K562 (cell line): Measurements from ENCODE around the gene CAMK1D. TPM values are rescaled to one million over a fixed set of nuclear protein-coding genes. Genes with fewer than 3 reads are reported as not detected.

ENCODE experiments used
- ATAC-seq: fragments of 200-7000 bp; cut with Tn5 transposase; 3 replicates; pipeline ENCODE4 v1.9.1; 2020; ENCODE audit warnings: moderate library complexity
- BruUV-seq: library from RNA; stranded (reverse); fragments of 400-500 nt; replicated peaks from 2 replicates; lab custom pipeline; 2021; lab: Mats Ljungman, UMichigan
- CTCF ChIA-PET: fragments of 300-600 bp; formaldehyde crosslinking; extraction: SDS; loops from one replicate; lab custom pipeline; 2021; ENCODE audit warnings: low intra/inter-chr PET ratio; lab: Yijun Ruan, JAX
- POLR2A ChIA-PET: fragments of 300-600, 350-650 bp; sonication (Branson Sonifier 250); formaldehyde crosslinking; extraction: SDS; loops from one replicate; lab custom pipeline; 2021; ENCODE audit warnings: antibody characterized with exemption, inconsistent platforms; lab: Yijun Ruan, JAX
- DNase-seq, 4 experiments: peaks; one replicate each; pipeline versions ENCODE4 v3.0.0 to v3.0.0-alpha.2; 2011 to 2018; ENCODE audit warnings: low spot score in 3 of 4, mixed read lengths in 3 of 4; ENCODE audit errors: extremely low read depth in 1 of 4
- FAIRE-seq: peaks from 2 replicates; lab custom pipeline; 2011; peaks lifted over from hg19 to GRCh38; lab: Jason Lieb, UNC
- H2AFZ ChIP-seq: 2 replicates; pipeline ENCODE4 v1.6.0; 2011; ENCODE audit warnings: low read depth, low read length, control low read depth, inconsistent platforms
- H3K27ac ChIP-seq: fragments of 200-600 bp; 3 replicates; pipeline ENCODE4 v1.8.0; 2011; ENCODE audit warnings: low read depth, mild to moderate bottlenecking, control low read depth, inconsistent platforms, low read length, moderate library complexity, mixed read lengths; ENCODE audit errors: extremely low read depth
- H3K27me3 ChIP-seq, 2 experiments: fragments of 300-600 bp in 1 of 2; 2 replicates in 1 of 2; 3 replicates in 1 of 2; pipeline versions ENCODE4 v1.6.0 to v1.8.0; 2011; ENCODE audit warnings: inconsistent platforms in 2 of 2, low read length in 2 of 2, mild to moderate bottlenecking in 1 of 2, mixed read lengths in 1 of 2, moderate library complexity in 1 of 2; ENCODE audit not compliant: control insufficient read depth in 2 of 2, insufficient read depth in 2 of 2
- H3K36me3 ChIP-seq: fragments of 300-600 bp; 3 replicates; pipeline ENCODE4 v1.8.0; 2011; ENCODE audit warnings: mild to moderate bottlenecking, low read length, inconsistent platforms; ENCODE audit not compliant: control insufficient read depth, insufficient read depth
- H3K4me1 ChIP-seq, 2 experiments: fragments of 200-600 bp in 1 of 2; replicated peaks in 1 of 2; 2 replicates in 1 of 2; 3 replicates in 1 of 2; pipeline versions ENCODE4 v1.5.1 to v1.8.0; 2011; ENCODE audit warnings: inconsistent platforms in 2 of 2, low read length in 2 of 2, mild to moderate bottlenecking in 1 of 2, mixed read lengths in 1 of 2, moderate library complexity in 1 of 2; ENCODE audit not compliant: control insufficient read depth in 2 of 2, insufficient read depth in 2 of 2
- H3K4me2 ChIP-seq: 2 replicates; pipeline ENCODE4 v1.6.1; 2011; ENCODE audit warnings: low read length, control low read depth, inconsistent platforms, mixed read lengths; ENCODE audit not compliant: insufficient read depth
- H3K4me3 ChIP-seq: fragments of 200-600 bp; sonication (generic), shearing (Covaris generic); 2 replicates; pipeline ENCODE4 v1.5.1; 2016; ENCODE audit warnings: control low read depth, inconsistent platforms
- H3K79me2 ChIP-seq: fragments of 200-600 bp; 3 replicates; pipeline ENCODE4 v1.8.0; 2011; ENCODE audit warnings: low read length, inconsistent platforms; ENCODE audit not compliant: control insufficient read depth, insufficient read depth
- H3K9ac ChIP-seq, 2 experiments: 2 replicates each; pipeline versions ENCODE4 v1.6.0 to v1.6.1; 2011; ENCODE audit warnings: low read depth in 2 of 2, low read length in 2 of 2, control low read depth in 1 of 2, inconsistent platforms in 1 of 2, mild to moderate bottlenecking in 1 of 2, mixed read lengths in 1 of 2; ENCODE audit not compliant: insufficient read depth in 1 of 2
- H3K9me1 ChIP-seq: one replicate; pipeline ENCODE4 v1.6.0; 2011; ENCODE audit warnings: inconsistent platforms, mild to moderate bottlenecking, low read length, moderate library complexity; ENCODE audit not compliant: control insufficient read depth, insufficient read depth
- H3K9me3 ChIP-seq: replicated peaks from 2 replicates; pipeline ENCODE4 v1.5.1; 2011; ENCODE audit warnings: low read depth, low read length, inconsistent platforms; ENCODE audit not compliant: control insufficient read depth, insufficient read depth
- H4K20me1 ChIP-seq: replicated peaks from 2 replicates; pipeline ENCODE4 v1.6.1; 2011; ENCODE audit warnings: low read length, inconsistent platforms, mixed read lengths; ENCODE audit not compliant: control insufficient read depth, insufficient read depth
- CSDE1 ChIP-seq, 2 experiments: fragments of 450-650 bp; IDR thresholded peaks; 2 replicates each; pipeline ENCODE4 v1.6.1; 2016; ENCODE audit warnings: mild to moderate bottlenecking in 1 of 2
- CUX1 ChIP-seq: fragments of 200-800 bp; sonication (Bioruptor generic); IDR thresholded peaks from 2 replicates; pipeline ENCODE4 v1.6.1; 2016; ENCODE audit warnings: missing genetic modification characterization, missing compliant biosample characterization
- TBP ChIP-seq: optimal IDR thresholded peaks from 2 replicates; pipeline ENCODE3; 2011; ENCODE audit warnings: low read depth, low read length, improper control_type of control experiment
- WGBS: fragments of 100-300 bp; shearing (Covaris generic); methylation state at CpG from one replicate; pipeline ENCODE4 v1.1.6; 2016; ENCODE audit warnings: low coverage, mixed read lengths; ENCODE audit not compliant: insufficient coverage; ENCODE audit errors: missing lambda C conversion rate; 5-methylcytosine and 5-hydroxymethylcytosine counted together
- in situ Hi-C: fragments of 300-500 bp; cut with MboI; formaldehyde crosslinking; loops from 4 replicates; pipeline ENCODE4 v1.15.0; 2018; ENCODE audit warnings: inconsistent platforms, mixed read lengths
- intact Hi-C: fragments of 100-400 bp; cut with micrococcal nuclease; formaldehyde crosslinking; loops from 2 replicates; pipeline ENCODE4 v1.14.2; 2022
- polyA plus RNA-seq, 8 experiments: library from polyadenylated mRNA; depleted of rRNA in 4 of 8; stranded (reverse) in 5 of 8; unstranded in 3 of 8; fragments of >200 nt; fragmentation: Nextera tagmentation in 2 of 8; fragmentation: Illumina TruSeq in 1 of 8; extraction: Ambion mirVana in 2 of 8; extraction: Trizol in 1 of 8; gene quantifications; 2 replicates each; pipeline versions ENCODE4 v1.2.1 to v1.2.3, GENCODE V29; 2011 to 2014; ENCODE audit warnings: inconsistent platforms in 1 of 8, missing spikeins in 1 of 8
- total RNA-seq, 7 experiments: library from RNA; depleted of rRNA in 6 of 7; stranded (reverse); fragments of >200 nt in 6 of 7; fragmentation: Illumina TruSeq in 2 of 7; extraction: Trizol in 2 of 7; gene quantifications; 2 replicates each; pipeline versions ENCODE4 v1.2.1 to v1.2.3, GENCODE V29; 2011 to 2021; ENCODE audit warnings: low replicate concordance in 1 of 7
- TF ChIP-seq, protein P1 (sequence below): fragments of 200-600 bp; sonication (generic); IDR thresholded peaks from one replicate; pipeline ENCODE4 v1.6.1; 2012; ENCODE audit warnings: mild to moderate bottlenecking, low read depth, low read length, inconsistent platforms

Gene CAMK1D
- total and polyA plus RNA-seq, 9 of the 15 experiments (the other 6 are each of a cell fraction or from before 2014, with no cell fraction given), result 0.12 to 0.24 (median 0.20) TPM; not detected in 5

DNA sequence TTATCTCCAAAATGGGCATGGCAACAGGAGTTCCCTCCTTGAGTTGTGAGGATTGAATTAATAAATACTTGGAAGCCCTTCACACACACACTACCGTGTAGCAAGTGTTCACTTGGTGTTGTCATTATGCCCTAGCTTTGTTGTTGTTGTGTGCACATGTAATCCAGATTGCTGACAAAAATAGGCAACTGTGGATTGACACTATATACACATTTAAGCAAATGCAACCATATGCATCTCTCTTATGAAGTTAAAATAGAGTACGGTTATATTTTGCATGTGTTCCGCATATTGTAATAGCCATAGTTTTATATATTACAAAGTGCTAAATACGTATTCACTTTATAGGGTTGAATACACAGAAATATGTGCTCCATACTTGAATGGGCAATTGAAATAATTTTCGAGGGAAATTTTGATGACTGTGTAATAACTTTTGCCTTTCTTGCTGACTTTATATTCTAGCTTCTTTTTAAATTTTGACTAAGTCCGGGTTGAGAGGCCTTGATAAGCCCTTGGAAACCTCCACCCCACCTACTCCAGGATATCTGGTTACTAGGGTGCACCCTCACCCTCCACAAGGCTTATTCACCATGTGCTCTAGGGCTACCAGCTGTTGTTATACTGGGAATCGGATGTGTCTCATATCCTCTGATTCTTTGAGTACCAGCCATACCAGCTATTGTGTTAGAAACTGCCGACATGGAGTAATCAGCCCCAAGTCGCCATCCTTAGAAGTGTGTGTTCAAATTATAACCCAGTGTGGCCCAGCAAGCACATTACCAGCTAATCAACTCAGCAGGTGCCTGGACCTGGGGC lies 265.0 kb downstream of the CAMK1D start:
- no peak overlapping the region for H3K4me3 ChIP-seq
- H3K9ac ChIP-seq, result no peak overlapping the region
- no peak overlapping the region for H2AFZ ChIP-seq
- intact Hi-C loops, result no loop called here
- no peaks in the 10 kb centered on the region for H4K20me1 ChIP-seq
- ChIA-PET CTCF (no interaction called here), POLR2A (interaction anchor here (0.6 to 0.7 kb wide), 2 partner anchors 33 to 256 kb away, joined by 3 to 4 read pairs; no protein-coding TSS in a partner anchor)
- under 1% methylated on average over 9 of the region's 9 CpGs for WGBS
- H3K4me2 ChIP-seq, result no peak overlapping the region
- BruUV-seq, result no TSS peak
- H3K27ac ChIP-seq, result no peak overlapping the region
- no peaks in the 10 kb centered on the region for H3K4me1 ChIP-seq
- ATAC-seq (no peak), DNase-seq (no peak), FAIRE-seq (no peak)
- no peaks in the 10 kb centered on the region for H3K9me3 ChIP-seq
- peaks cover 4 to 20% of the 10 kb centered on the region in 2 experiments; a peak in 4 of 5 replicates for H3K27me3 ChIP-seq
- H3K79me2 ChIP-seq, result no peaks in the 10 kb centered on the region
- H3K9me1 ChIP-seq, result no peaks in the 10 kb centered on the region
- no peaks in the 10 kb centered on the region for H3K36me3 ChIP-seq
- in situ Hi-C loops, result no loop called here
- TF ChIP-seq, protein P1, sequence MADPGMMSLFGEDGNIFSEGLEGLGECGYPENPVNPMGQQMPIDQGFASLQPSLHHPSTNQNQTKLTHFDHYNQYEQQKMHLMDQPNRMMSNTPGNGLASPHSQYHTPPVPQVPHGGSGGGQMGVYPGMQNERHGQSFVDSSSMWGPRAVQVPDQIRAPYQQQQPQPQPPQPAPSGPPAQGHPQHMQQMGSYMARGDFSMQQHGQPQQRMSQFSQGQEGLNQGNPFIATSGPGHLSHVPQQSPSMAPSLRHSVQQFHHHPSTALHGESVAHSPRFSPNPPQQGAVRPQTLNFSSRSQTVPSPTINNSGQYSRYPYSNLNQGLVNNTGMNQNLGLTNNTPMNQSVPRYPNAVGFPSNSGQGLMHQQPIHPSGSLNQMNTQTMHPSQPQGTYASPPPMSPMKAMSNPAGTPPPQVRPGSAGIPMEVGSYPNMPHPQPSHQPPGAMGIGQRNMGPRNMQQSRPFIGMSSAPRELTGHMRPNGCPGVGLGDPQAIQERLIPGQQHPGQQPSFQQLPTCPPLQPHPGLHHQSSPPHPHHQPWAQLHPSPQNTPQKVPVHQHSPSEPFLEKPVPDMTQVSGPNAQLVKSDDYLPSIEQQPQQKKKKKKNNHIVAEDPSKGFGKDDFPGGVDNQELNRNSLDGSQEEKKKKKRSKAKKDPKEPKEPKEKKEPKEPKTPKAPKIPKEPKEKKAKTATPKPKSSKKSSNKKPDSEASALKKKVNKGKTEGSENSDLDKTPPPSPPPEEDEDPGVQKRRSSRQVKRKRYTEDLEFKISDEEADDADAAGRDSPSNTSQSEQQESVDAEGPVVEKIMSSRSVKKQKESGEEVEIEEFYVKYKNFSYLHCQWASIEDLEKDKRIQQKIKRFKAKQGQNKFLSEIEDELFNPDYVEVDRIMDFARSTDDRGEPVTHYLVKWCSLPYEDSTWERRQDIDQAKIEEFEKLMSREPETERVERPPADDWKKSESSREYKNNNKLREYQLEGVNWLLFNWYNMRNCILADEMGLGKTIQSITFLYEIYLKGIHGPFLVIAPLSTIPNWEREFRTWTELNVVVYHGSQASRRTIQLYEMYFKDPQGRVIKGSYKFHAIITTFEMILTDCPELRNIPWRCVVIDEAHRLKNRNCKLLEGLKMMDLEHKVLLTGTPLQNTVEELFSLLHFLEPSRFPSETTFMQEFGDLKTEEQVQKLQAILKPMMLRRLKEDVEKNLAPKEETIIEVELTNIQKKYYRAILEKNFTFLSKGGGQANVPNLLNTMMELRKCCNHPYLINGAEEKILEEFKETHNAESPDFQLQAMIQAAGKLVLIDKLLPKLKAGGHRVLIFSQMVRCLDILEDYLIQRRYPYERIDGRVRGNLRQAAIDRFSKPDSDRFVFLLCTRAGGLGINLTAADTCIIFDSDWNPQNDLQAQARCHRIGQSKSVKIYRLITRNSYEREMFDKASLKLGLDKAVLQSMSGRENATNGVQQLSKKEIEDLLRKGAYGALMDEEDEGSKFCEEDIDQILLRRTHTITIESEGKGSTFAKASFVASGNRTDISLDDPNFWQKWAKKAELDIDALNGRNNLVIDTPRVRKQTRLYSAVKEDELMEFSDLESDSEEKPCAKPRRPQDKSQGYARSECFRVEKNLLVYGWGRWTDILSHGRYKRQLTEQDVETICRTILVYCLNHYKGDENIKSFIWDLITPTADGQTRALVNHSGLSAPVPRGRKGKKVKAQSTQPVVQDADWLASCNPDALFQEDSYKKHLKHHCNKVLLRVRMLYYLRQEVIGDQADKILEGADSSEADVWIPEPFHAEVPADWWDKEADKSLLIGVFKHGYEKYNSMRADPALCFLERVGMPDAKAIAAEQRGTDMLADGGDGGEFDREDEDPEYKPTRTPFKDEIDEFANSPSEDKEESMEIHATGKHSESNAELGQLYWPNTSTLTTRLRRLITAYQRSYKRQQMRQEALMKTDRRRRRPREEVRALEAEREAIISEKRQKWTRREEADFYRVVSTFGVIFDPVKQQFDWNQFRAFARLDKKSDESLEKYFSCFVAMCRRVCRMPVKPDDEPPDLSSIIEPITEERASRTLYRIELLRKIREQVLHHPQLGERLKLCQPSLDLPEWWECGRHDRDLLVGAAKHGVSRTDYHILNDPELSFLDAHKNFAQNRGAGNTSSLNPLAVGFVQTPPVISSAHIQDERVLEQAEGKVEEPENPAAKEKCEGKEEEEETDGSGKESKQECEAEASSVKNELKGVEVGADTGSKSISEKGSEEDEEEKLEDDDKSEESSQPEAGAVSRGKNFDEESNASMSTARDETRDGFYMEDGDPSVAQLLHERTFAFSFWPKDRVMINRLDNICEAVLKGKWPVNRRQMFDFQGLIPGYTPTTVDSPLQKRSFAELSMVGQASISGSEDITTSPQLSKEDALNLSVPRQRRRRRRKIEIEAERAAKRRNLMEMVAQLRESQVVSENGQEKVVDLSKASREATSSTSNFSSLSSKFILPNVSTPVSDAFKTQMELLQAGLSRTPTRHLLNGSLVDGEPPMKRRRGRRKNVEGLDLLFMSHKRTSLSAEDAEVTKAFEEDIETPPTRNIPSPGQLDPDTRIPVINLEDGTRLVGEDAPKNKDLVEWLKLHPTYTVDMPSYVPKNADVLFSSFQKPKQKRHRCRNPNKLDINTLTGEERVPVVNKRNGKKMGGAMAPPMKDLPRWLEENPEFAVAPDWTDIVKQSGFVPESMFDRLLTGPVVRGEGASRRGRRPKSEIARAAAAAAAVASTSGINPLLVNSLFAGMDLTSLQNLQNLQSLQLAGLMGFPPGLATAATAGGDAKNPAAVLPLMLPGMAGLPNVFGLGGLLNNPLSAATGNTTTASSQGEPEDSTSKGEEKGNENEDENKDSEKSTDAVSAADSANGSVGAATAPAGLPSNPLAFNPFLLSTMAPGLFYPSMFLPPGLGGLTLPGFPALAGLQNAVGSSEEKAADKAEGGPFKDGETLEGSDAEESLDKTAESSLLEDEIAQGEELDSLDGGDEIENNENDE, result no peak
- TF ChIP-seq CSDE1 (IDR thresholded peaks at IDR 0.05), result no peak
- no peak for TF ChIP-seq TBP
- no peak for TF ChIP-seq CUX1 (CRISPR knock-in tag)
